Cerebellar nuclear complex (tissue), 1 donor: ENCODE results near the gene THBS3.

Source experiments
- DNase-seq, 2 experiments: peaks; one replicate each; lab custom pipeline; 2025; lab: John Stamatoyannopoulos, UW

Gene THBS3

DNA sequence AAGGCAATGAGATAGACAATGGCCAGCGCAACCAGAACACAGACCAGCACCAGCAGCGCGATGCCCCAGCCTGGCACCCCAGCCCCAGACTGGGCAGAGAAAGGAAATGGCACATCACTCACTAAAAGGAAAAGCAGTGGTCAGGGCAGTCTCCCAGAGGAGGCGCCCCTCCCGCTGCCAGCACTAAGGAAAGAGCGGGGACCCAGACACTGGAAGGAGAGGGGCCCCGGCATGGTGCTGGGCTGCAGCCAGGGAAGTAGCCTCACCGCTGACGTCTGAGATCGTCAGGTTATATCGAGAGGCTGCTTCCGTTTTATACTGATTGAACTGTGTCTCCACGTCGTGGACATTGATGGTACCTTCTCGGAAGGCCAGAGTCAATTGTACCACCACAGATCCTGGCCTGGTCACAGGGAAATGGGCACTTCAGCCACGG lies 20.2 kb downstream of the THBS3 start:
- DNase-seq, result no peak

DNA sequence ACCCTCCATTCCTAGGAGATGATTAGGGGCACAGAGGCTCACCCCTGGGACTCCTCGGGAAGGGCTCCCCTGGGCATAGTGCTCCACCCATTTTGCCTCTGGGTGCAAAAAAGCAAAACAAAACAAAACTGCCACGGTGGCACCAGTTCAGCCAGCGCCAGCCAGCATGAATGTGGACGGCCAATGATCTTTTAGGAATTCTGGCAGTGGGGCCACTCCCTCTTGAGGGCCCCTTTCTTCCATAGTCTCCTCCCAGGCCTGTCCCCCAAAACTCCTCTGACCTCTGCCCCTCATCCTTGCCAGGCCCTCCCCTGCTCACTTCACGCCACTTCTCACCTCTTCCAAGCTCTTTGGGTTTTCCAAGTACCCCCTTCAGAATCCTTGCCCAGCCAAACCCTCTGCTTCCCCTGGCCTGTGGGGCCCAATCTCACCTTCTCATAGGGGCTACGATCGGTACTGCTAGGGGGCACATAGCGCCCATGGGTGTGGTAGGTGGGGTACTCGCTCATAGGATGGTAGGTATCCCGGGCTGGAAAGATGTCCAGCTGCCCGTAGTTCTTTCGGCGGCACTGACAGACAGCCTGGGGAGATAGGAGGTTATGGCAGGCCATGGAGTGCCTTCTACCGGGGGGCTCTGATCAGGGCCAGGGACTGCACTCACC lies 20.8 kb downstream of the THBS3 start:
- DNase-seq, result no peak

DNA sequence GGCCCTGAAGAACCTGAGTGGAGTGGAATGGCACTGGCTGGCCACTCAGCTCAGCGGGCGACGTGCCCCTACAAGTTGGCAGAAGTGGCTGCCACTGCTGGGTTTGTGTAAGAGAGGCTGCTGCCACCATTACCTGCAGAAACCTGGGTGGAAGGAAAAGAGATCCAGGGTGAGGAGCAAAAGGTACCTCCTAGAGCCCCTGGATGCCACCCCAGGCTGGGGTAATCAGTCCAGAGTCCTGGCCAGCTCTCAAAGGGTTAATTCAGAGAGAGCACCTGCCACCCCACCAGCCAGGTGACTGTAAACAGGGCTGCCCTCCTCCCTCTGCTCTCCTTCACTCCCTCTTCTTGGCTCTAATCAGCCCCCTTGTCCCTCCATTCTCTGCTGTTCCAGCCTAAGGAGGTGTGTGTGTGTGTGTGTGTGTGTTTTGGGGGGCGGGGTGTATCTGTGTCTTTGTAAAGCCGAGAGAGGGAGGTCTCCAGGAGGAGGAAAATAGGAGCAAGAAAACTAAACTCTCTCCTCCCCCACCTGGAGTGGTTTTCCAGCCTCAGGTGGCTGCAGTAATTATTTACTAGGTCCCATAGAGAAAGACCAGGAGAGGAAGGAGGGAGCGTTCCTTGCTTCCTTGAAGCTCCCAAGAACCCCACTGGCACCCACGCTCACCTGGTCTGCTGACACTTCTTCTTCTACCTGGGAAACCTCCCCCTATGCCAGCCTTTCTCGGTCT lies 21.5 kb downstream of the THBS3 start:
- no peak for DNase-seq

DNA sequence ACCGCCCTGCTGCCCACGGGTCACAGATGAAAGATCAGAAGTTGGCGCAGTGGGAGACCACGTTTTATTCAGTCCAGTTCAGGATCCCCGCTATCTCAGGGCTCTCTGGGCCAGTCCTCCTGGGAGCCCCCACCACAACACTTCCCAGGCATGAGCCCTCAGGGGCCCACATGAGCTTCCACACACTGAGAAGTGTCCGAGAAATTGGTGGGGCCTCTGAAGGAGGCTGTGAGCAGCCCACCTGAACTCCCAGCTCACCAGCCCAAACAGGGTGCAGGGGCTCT lies 22.0 kb downstream of the THBS3 start:
- DNase-seq, result no peak

DNA sequence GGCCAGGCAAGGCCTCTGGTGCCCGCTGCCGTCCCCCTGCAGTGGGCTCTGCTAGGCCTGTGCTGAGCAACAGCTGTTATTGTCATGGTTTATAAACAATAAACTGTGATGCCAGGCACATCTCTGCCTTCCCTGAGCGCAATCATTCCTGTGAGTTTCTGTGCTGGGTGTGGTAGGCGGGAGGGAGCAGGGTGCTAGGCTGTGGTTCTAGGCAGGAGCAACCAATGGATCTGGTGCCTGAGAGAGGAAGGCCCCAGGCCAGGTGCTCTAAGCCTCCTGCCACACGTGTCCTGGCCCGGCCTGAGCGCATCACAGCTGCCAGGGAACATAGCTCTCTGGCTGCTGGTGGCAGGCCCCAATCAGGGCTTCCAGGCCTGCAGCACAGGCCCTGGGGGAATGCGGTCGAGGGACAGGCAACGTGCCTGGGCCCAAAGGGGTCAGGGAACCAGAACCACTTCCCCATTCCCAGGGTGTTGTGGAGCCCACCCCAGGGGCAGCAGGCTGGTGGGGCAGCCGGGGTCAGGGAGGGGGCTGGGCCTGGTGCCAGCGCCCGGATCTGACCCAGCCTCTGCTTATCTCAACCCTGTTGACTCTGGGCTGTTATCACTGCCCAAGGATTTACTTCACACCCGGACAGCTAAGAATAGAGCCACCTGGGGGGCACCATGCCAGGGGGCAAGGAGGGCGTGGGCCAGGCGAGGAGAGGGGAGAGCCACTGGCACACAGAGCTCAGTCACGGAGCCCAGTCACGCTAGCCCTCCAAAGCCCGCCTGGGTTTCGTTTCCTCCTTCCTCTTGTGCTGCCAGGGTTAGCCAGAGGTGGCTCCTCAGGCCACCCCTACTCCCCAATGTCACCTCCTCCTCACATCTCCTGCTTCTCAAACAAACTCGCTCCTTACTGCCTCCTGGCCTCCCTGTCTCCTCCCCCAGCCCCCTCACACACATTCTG lies 22.6 kb downstream of the THBS3 start:
- no peak for DNase-seq

DNA sequence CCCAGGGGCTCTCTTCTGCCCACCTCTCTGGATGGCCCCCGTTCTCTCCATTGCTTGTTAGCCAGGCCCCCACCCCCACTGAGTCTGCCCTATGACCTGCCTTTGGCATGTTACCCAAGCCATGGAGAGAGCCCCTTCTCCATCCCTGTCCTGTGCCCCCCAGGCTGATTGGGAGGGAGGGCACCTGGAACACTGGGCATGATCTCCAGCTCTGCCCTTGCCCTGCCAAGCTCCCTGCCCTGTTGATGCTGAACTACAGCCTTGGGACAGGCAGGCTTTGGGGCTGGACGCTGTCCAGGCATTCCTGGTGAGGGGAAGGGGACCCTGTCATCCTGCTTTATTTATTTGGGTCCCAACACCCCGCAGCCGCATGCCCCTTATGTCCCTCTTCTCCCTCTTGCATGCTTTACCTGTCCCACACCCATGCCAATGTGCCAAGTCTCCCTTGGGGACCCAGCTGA lies 23.3 kb downstream of the THBS3 start:
- no peak for DNase-seq

DNA sequence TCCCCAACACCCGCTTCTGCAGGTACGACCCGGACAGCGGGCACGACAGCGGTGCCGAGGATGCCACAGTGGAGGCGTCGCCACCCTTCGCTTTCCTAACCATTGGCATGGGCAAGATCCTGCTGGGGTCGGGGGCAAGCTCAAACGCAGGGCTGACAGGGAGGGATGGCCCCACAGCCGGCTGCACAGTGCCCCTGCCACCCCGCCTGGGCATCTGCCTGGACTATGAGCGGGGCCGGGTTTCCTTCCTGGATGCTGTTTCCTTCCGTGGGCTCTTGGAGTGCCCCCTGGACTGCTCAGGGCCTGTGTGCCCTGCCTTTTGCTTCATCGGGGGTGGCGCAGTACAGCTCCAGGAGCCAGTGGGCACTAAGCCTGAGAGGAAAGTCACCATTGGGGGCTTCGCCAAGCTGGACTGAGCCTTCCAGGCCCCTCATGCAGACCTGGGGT lies 23.9 kb downstream of the THBS3 start:
- no peak for DNase-seq

DNA sequence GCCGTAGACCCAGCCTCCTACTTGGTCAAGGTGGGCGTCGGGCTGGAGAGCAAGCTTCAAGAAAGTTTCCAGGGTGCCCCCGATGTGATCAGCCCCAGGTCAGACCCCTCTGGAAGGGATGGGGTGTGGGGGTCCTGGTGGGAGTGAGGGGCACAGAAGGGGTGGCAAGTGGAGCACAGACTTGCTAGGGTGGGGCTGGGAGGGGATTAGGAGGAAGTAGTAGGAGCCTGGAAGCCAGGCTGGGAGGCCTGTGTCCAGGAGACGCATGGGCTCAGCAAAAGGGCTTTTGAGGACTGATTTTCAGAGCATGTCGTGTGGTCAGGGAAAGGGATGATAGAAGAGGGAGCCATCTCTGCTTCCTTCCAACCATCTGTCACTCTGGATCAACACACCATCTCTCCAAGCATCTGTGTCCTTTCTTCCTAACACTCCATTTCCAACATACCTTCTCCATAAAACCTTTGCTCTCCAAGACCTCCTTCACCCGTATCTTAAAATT lies 25.6 kb downstream of the THBS3 start:
- no peak for DNase-seq

DNA sequence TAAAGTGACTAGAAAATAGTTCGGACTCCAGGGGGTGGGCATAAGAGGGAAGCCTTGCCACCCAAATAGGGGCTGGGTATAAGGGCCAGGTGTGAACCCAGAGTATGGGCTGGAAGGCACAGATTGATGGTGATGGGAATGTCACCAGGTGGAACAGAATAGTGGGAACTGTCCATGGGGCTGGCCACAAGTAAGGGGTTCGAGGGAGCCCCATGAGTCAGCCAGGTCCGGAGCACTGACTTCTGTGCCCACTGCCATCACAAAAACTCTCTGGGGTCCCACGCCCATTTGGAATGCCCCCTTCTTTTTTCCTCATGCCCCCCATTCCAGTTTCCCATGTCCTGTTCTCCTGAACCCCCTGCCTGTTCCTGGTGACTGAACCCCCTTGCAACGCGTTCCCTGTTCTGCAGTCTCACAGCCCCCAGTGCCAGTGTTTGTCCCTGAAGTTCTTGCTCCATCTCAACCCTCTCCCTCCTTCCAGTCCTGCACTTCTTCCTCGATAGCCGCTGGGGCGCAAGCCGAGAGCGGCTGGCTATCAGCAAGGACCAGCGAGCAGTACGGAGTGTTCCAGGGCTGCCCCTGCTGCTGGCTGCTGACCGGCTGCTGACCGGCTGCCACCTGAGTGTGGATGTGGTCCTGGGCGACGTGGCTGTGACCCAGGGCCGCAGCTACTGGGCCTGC lies 26.2 kb downstream of the THBS3 start:
- DNase-seq, result no peak

DNA sequence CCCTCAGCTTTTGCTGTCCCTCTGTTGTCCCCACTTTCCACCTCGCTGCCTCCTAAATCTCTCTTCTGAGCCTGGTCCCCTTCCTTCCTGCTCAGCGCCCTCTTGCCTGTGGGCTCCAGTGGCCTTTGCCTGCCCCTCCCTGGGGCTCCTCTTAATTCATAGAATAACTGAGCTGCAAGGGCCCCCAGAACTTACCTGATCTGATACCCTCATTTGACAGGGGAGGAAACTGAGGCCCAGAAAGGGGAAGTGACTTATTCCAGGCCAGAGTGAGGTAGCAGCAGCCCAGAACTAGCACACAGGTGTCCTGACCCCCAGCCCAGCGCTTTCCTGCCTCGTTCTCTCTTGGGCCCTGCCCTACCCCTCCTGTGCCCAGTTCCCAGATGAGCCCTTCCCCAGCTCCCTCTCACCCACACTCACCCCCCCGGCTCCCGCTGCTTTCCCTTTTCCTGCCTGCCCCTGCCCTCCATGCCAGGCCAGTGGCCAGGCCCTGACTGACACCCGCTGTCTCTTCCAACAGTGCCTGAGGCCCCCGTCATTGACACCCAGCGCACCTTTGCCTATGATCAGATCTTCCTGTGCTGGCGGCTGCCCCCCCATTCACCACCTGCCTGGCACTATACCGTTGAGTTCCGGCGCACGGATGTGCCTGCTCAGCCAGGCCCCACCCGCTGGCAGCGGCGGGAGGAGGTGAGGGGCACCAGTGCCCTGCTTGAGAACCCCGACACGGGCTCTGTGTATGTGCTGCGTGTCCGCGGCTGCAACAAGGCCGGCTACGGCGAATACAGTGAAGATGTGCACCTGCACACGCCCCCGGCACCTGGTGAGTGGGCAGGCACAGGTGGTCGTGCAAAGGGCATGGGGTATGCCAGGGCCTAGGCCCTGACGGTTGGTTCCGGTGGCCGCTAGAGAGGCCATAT lies 28.3 kb downstream of the THBS3 start:
- no peak for DNase-seq

DNA sequence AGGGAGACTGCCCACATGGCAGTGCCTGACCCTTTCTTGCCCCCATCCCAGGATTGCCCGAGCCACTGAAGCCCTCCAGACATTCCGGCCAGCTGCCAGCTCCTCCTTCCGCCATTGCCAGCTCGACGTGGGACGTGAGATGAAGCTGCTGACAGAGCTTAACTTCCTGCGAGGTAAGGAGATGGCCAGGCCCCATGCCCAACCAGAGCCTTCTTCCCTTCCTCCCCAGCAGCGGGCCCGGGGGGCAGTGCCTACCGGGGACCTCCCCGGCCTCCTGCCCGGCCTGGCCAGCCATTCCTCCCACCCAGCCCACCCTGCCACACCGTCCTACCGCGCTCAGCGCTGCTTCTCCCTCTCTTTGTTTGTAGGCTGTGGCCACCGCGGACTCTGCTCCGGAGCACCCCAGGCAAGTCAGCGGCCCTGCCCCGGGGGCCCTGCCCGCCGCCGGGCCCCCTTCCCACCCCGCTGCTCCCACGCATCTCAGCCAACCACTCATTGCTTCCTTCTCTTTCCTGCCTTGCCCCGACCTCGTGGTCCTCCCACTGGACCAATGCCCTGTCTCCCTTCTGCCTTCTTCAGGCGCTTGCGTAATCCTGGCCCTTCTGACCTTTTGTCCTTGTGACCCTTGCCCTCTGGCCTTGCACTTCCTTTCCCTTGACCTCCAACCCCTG lies 29.1 kb downstream of the THBS3 start:
- no peak for DNase-seq

DNA sequence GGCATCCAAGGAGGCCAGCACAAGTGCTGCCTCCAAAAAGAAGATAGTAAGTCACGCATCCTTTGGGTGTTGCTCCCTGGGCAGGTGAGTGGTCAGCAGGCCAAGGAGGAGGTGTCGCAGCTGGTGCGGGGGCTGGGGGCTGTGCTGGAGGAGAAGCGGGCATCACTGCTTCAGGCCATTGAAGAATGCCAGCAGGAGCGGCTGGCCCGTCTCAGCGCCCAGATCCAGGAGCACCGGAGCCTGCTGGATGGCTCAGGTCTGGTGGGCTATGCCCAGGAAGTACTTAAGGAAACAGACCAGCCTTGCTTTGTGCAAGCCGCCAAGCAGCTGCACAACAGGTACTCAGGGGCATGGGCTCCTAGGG lies 29.8 kb downstream of the THBS3 start:
- no peak for DNase-seq

DNA sequence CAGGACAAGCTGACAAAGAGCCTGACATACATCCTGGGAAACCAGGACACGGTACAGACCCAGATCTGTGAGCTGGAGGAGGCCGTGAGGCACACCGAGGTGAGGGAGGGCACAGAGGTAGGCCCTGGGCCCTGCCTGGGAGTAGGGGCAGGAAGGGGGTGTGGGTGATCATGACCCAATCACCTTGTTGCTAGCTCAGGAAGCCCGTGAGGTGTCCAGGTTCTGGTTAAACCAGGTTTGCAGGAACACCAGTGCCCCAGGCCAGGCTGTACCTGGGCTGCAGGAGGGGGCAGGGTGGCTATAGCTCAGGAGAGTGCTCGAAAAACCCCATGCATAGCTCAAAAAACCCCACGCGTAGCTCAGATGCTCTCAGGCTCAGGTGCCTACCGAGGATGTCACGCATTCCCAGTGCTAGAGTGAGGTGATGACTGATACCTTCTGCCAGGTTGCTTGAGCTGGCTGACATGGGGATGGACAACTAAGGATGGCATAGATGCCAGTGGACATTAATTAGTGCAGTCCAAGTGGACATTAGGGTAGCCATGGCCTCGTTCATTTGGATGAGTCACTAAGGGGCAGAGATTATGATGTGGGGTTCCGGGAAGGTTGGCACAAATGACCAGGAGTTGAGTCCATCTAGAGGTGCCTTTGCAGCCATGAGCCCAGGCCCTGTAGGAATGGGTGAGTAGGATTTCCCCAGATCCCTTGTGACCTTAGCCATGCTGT lies 30.3 kb downstream of the THBS3 start:
- DNase-seq, result no peak

DNA sequence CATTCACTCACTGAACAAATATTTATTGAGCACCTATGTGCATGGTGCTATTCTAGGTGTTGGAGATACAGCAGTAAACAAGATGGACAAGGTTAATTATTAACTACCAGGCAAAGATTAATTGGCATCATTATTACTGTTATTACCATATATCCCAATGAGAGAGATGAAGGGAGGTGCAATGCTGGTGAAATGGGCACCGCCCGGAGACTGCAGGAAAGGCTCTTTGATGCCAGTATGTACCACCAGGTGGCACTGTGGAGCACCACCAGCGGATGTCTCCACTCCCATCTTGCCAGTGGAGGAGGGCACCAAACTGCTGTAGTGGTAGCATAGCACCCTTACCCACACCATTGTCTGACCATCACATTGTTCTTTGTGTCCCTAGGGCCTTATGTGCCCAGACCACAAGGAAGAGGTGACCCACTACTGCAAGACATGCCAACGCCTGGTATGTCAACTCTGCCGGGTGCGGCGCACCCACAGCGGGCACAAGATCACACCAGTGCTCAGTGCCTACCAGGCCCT lies 31.1 kb downstream of the THBS3 start:
- peak; percentile 44 to 53 for DNase-seq

DNA sequence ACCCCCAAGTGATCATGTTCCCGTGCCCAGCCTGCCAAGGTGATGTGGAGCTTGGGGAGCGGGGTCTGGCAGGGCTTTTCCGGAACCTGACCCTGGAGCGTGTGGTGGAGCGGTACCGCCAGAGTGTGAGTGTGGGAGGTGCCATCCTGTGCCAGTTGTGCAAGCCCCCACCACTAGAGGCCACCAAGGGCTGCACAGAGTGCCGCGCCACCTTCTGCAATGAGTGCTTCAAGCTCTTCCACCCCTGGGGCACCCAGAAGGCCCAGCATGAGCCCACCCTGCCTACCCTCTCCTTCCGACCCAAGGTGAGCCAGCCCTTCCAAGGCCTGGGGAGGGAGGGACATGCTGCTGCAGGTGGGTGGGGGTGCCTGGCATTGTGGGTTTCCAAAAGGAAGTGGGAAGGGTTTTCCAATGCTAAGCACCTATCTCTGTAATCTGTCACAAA lies 31.7 kb downstream of the THBS3 start:
- no peak for DNase-seq

DNA sequence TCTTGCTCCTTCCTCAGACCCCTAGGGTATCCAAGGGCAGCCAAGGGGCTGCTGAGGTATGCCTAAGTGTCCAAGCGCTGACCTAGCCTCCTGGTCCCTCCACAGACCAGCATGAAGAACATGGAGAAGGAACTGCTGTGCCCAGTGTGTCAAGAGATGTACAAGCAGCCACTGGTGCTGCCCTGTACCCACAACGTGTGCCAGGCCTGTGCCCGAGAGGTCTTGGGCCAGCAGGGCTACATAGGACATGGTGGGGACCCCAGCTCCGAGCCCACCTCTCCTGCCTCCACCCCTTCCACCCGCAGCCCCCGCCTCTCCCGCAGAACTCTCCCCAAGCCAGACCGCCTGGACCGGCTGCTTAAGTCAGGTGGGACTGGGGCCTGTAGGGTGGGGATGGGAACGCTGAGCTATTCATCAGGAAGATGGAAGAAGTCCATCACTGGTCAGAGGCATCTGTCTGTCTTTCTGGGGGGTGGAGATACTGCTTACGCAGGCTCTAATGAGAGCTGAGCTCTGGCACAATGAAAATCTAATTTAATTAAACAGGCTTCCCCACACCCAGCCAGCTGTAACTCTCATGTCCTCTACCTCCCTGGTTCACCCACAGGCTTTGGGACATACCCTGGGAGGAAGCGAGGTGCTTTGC lies 32.3 kb downstream of the THBS3 start:
- DNase-seq, result no peak

DNA sequence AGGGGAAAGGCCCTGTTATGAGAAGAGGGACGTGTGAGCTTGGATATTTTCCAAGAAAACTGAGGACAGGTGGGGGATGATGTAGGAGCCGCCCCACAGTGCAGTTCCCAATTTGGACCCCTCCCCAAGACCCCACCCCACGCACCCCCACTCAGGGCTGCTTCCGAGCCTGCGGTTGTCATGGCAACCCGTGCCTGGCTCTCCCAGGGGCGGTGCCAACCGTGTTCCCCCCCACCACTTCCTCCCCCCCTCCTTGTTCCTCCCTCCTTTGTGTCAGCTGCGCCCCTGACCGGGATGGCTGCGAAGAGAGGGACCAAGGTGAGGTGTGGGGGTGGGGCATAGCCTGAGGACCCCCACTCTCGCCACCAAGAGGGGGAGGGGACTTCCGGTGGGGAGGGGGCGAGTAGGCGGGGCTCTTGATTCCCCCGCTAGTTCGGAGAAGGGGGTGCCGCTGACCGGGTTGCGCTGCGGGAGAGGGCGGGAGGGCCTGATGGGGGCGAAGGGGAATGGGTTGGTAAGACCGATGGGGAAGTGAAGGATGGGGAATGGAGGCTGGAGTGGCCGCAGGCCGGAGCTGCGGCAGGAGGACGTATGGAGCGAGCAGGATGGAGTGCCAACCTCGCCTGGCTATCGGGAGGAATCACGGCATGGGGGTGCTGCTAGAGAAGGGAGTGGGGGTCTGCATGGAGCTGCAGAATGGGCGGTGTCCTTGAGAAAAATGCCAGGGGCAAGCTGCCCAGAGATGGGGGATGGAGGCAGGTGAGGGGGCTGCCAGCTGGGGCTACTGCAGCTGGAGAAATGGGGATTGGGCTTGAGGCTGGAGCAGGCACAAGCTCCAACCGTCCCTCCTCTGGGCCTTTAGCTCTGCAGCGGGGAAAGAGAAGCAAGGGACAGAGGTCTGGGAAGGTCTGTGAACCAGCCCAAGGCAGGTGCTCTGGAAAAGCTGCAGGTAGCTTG lies 33.1 kb downstream of the THBS3 start:
- DNase-seq, result peak in 1 of 2 experiments; percentile 18
